HFF-Myc (cell line): ENCODE data around the gene CMPK1.

ENCODE experiments used
- DNase-seq: peaks from one replicate; pipeline ENCODE4 v3.0.0-alpha.2; 2011; ENCODE audit warnings: low read depth; ENCODE audit errors: extremely low read depth
- H3K4me3 ChIP-seq: replicated peaks from 2 replicates; pipeline ENCODE4 v1.5.1; 2011; ENCODE audit warnings: low read depth, mild to moderate bottlenecking, control low read depth, low read length
- CTCF ChIP-seq: IDR thresholded peaks from 2 replicates; pipeline ENCODE4 v1.5.1; 2012; ENCODE audit warnings: mild to moderate bottlenecking, low read depth, low read length, control low read depth; ENCODE audit errors: missing control alignments

The CMPK1 gene

DNA sequence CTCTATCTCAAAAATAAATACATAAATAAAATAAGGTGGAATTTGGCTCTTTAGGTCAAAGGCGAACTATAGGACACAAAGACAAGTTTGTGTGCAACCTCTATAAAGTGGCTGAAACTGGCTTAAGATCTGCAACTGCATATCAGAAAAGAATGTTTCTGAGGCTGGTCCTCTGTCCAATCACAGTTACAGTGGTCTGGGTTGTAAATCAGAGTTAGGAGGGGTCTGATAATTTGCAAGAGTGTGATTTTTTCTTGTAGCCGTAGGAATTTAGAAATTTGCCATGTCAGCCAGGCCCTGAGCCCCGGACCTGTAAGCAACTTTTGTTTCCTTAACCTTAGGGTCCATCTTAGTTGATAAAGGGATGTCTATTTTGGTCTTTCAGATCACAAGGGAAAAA, 27.8 kb downstream of the CMPK1 start:
- TF ChIP-seq CTCF, result no peak
- no peak for DNase-seq
- H3K4me3 ChIP-seq, result no peak overlapping the region

GRCh38 chr1:47362828-47363227, 29.2 kb downstream of the CMPK1 start:
- no peak overlapping the region for H3K4me3 ChIP-seq
- no peak for TF ChIP-seq CTCF
- no peak for DNase-seq

DNA sequence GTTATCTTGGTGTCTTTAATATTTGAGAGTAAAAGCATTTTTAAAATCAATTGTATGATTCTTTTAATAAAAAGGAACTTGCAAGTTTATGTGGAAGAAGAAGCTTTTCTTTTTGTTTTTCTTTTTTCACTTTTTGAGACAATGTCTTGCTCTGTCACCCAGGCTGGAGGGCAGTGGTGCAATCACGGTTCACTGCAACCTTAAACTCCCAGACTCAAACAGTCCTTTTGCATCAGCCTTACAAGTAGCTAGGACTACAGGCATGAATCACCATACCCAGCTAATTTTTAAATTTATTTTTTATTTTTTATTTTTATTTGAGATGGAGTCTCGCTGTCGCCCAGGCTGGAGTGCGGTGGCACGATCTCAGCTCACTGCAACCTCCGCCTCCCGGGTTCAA, 34.1 kb downstream of the CMPK1 start:
- H3K4me3 ChIP-seq, result no peak overlapping the region
- TF ChIP-seq CTCF, result no peak
- no peak for DNase-seq

GRCh38 chr1:47371016-47371517, 37.5 kb downstream of the CMPK1 start:
- DNase-seq, result no peak
- no peak overlapping the region for H3K4me3 ChIP-seq
- TF ChIP-seq CTCF, result no peak

GRCh38 chr1:47374501-47374900, 40.9 kb downstream of the CMPK1 start:
- no peak overlapping the region for H3K4me3 ChIP-seq
- no peak for TF ChIP-seq CTCF
- no peak for DNase-seq

- no peak overlapping the region for H3K4me3 ChIP-seq
- TF ChIP-seq CTCF, result no peak
- no peak for DNase-seq
These were observed 44.6 kb downstream of the CMPK1 start for GRCh38 chr1:47378147-47378546.

DNA sequence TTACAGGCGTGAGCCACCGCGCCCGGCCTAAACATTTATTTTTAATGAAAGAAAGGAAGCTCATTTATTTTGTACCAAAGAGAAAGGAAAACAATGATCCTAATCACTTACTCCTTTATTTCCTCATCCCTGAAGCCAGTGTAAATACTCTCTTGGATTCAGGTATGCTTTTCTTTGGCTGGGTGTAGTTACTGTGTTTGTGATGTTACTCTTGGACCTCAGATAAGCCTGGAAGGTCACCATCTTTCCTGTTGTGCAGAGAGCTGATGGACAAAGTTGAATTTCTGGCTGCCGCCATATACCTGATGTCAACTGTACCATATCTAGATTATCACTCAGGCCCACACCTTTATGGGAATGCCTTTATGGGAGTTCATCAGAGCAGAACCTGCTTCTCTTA, 47.1 kb downstream of the CMPK1 start:
- no peak overlapping the region for H3K4me3 ChIP-seq
- DNase-seq, result no peak
- TF ChIP-seq CTCF, result no peak
